Testis (tissue), 3 donors: ENCODE results near the gene OXER1. TPM values are rescaled to one million over a fixed set of nuclear protein-coding genes. Genes with fewer than 3 reads are reported as not detected.

ENCODE experiments used
- DNase-seq: peaks from one replicate; pipeline ENCODE4 v3.0.0-alpha.2; 2019
- H3K27ac ChIP-seq, 2 donors: fragments of 200-600 bp; sonication (generic); one replicate each; pipeline ENCODE4 v1.5.1; 2019
- H3K27me3 ChIP-seq: fragments of 200-600 bp; sonication (generic); one replicate; pipeline ENCODE4 v1.5.1; 2019
- H3K36me3 ChIP-seq: fragments of 200-600 bp; sonication (generic); one replicate; pipeline ENCODE4 v1.5.1; 2017; ENCODE audit warnings: low read depth; ENCODE audit errors: missing control alignments
- H3K4me1 ChIP-seq: fragments of 200-600 bp; sonication (generic); one replicate; pipeline ENCODE4 v1.5.1; 2019
- H3K4me3 ChIP-seq, 2 donors: fragments of 200-600 bp; sonication (generic); one replicate each; pipeline ENCODE4 v1.5.1; 2017 to 2019
- H3K9me3 ChIP-seq: fragments of 200-600 bp; sonication (generic); one replicate; pipeline ENCODE4 v1.5.1; 2017
- CTCF ChIP-seq, 3 experiments: fragments of 450-650 bp in 2 of 3; fragments of 200-600 bp in 1 of 3; sonication (generic) in 1 of 3; IDR thresholded peaks; one replicate each; pipeline ENCODE4 v1.5.1; 2016 to 2019; ENCODE audit warnings: antibody characterized with exemption in 3 of 3, mild to moderate bottlenecking in 2 of 3, moderate library complexity in 1 of 3
- POLR2A ChIP-seq: fragments of 450-650 bp; IDR thresholded peaks from one replicate; pipeline ENCODE4 v1.6.1; 2017; ENCODE audit warnings: antibody characterized with exemption, mild to moderate bottlenecking, moderate library complexity
- WGBS, 2 donors: methylation state at CpG; one replicate each; pipeline ENCODE4 v1.1.5; 2018; 5-methylcytosine and 5-hydroxymethylcytosine counted together
- intact Hi-C: fragments of 100-400 bp; cut with DNase I; formaldehyde crosslinking; loops from one replicate; pipeline ENCODE4 v1.15.1; 2023; ENCODE audit warnings: low total_unique reads
- polyA plus RNA-seq: library from polyadenylated mRNA; stranded (reverse); fragments of 350-450 nt; fragmentation: Illumina TruSeq; extraction: RNeasy Lipid Tissue Mini Kit (QIAGEN cat#74804); gene quantifications from one replicate; pipeline ENCODE4 v1.2.3, GENCODE V29; 2014; ENCODE audit warnings: low read depth, low replicate concordance; ENCODE audit not compliant: insufficient read depth
- total RNA-seq, 2 donors: library from RNA; depleted of rRNA; stranded (reverse); fragments of >200 nt; gene quantifications; one replicate each; pipeline ENCODE4 v1.2.3, GENCODE V29; 2016

OXER1 gene
- total and polyA plus RNA-seq, 3 donors from 2014 or later, result 1.3 to 2.0 (median 1.3) TPM

DNA sequence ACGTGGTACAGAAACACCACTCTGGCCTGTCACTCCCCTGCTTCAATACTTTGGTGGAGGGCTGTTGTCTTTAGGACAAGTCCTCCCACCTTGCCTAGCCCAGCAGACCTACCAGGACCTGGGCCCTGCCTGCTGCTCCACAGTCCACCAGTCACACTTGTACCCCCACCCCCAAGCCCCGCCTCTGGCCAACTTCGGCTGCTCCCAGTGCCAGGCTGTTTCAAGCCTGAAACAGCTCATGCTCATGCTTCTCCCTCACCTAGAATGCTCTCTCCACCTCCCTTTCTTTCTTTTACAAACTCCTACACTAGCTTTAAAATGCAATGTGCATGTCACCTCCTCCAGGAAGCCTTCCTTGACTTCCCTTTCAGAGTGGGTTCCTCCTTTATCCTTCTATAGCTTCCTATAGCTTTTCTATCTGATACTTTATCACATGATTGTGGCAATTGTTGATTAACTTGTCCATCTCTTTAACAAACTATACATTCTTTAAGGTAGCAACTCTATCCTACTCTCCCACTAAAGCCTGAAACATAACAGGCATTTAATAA is 4.8 kb upstream of the OXER1 start:
- intact Hi-C loops, result no loop called here
- no peak overlapping the region for H3K27ac ChIP-seq
- H3K36me3 ChIP-seq, result no peaks in the 10 kb centered on the region
- WGBS, 2 donors, result 62 to 71% methylated on average over 3 of the region's 3 CpGs
- no peak overlapping the region for H3K4me3 ChIP-seq
- no peak for TF ChIP-seq CTCF (IDR thresholded peaks at IDR 0.05)
- TF ChIP-seq POLR2A, result no peak
- H3K27me3 ChIP-seq, result no peaks in the 10 kb centered on the region
- no peaks in the 10 kb centered on the region for H3K9me3 ChIP-seq
- no peaks in the 10 kb centered on the region for H3K4me1 ChIP-seq
- no peak for DNase-seq

GRCh38 chr2:42767899-42768705 is 4.2 kb upstream of the OXER1 start:
- TF ChIP-seq POLR2A (no peak), CTCF (IDR thresholded peaks at IDR 0.05) (no peak)
- Histone ChIP-seq H3K27me3 (no peaks in the 10 kb centered on the region), H3K27ac (no peak overlapping the region), H3K4me3 (no peak overlapping the region), H3K36me3 (no peaks in the 10 kb centered on the region), H3K9me3 (no peaks in the 10 kb centered on the region), H3K4me1 (no peaks in the 10 kb centered on the region)
- WGBS, 2 donors, result 79 to 80% methylated on average over 13 to 14 of the region's 14 CpGs
- no peak for DNase-seq
- intact Hi-C loops, result no loop called here

DNA sequence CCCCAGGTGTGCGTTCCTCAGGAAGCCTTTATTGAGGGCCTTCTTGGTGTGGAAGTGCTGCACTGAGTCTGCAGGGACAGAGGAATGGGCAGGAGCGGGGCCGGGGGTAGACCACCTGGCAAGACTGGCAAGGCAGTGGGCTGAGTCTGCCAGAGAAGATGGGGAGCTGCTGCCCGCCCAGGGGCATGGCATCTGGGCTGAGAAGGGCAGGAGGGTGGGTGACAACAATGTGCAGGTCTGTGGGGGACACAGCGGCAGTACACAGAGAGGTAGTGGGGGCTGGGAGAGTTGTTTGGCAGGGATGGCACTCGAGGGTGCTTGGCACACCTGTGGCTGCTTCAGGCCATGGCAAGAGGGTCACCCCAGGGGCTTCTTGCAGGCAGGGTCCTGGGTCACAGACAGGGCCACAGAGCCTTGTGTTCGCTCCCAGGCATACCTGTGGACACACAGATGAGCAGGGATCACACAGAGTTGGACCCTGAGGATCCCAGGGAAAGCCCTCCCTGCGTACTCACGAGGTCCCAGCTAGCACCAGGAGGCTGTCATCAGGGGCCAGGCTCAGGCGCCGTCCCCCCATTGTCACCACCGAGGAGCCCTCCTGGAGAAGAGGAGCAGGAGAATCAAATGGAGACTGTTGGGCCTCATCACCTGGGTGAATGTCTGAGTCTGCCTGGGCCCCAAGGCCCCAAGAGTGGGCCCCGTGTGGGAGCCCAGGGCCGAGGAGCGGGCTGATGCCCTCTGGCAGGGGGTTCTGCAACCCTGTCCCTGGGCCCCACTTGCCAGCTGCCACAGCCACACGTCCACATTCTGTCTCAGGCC is 3.4 kb upstream of the OXER1 start:
- 87 to 89% methylated on average over 7 to 16 of the region's 16 CpGs for WGBS, 2 donors
- H3K27me3 ChIP-seq, result no peaks in the 10 kb centered on the region
- DNase-seq, result no peak
- no peaks in the 10 kb centered on the region for H3K36me3 ChIP-seq
- intact Hi-C loops, result no loop called here
- TF ChIP-seq CTCF (IDR thresholded peaks at IDR 0.05), result no peak
- TF ChIP-seq POLR2A, result no peak
- no peaks in the 10 kb centered on the region for H3K4me1 ChIP-seq
- H3K9me3 ChIP-seq, result no peaks in the 10 kb centered on the region
- H3K4me3 ChIP-seq, result no peak overlapping the region
- H3K27ac ChIP-seq, result no peak overlapping the region

DNA sequence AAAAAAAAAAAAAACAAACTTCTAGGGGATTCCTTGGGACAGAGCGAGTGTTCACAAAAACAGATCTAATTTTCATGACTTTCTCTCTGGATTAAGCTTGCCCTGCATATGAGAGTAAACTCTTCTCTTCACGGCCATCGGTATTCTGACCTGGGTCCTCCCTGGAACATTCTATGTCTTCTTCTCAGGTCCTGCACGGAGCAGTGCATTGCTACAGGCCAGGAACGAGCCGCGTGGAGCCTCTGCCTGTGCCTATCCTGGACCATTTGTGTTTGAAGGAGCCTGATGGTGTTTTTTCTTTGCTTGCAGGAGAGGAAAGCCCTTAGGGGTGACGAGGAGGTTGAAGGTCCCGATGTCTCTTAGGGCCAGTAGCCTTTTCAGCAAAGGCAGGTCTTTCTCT is 1.8 kb upstream of the OXER1 start:
- intact Hi-C loops, result no loop called here
- no peak for TF ChIP-seq CTCF (IDR thresholded peaks at IDR 0.05)
- H3K36me3 ChIP-seq, result no peaks in the 10 kb centered on the region
- no peaks in the 10 kb centered on the region for H3K9me3 ChIP-seq
- H3K27me3 ChIP-seq, result no peaks in the 10 kb centered on the region
- H3K4me1 ChIP-seq, result no peaks in the 10 kb centered on the region
- 88 to 89% methylated on average over 9 of the region's 9 CpGs for WGBS, 2 donors
- no peak overlapping the region for H3K27ac ChIP-seq
- no peak overlapping the region for H3K4me3 ChIP-seq
- no peak for DNase-seq
